Neuronal stem cell (in vitro differentiated cells): ENCODE results near the gene GABBR1.

Source experiments
- DNase-seq: peaks from one replicate; pipeline ENCODE4 v3.0.0-alpha.2; 2013; ENCODE audit warnings: low spot score
- H2AFZ ChIP-seq: one replicate; pipeline ENCODE4 v1.6.1; 2013; ENCODE audit warnings: mild to moderate bottlenecking, low read length, inconsistent platforms
- H2AK5ac ChIP-seq: 2 replicates; pipeline ENCODE4 v1.6.1; 2013; ENCODE audit warnings: low read depth, mild to moderate bottlenecking, inconsistent platforms, low read length, moderate library complexity, mixed read lengths
- H2BK120ac ChIP-seq: 2 replicates; pipeline ENCODE4 v1.6.1; 2013; ENCODE audit warnings: low read depth, mild to moderate bottlenecking, inconsistent platforms, low read length, moderate library complexity, mixed read lengths
- H2BK12ac ChIP-seq: one replicate; pipeline ENCODE4 v1.6.1; 2013; ENCODE audit warnings: low read length, inconsistent platforms
- H2BK15ac ChIP-seq: 2 replicates; pipeline ENCODE4 v1.6.1; 2013; ENCODE audit warnings: mild to moderate bottlenecking, low read length, inconsistent platforms, mixed read lengths
- H2BK5ac ChIP-seq: one replicate; pipeline ENCODE4 v1.6.1; 2013; ENCODE audit warnings: inconsistent platforms, mild to moderate bottlenecking, low read length, moderate library complexity
- H3K14ac ChIP-seq: one replicate; pipeline ENCODE4 v1.6.1; 2013; ENCODE audit warnings: low read length, inconsistent platforms
- H3K18ac ChIP-seq: 2 replicates; pipeline ENCODE4 v1.6.1; 2013; ENCODE audit warnings: low read length, inconsistent platforms
- H3K23ac ChIP-seq: 2 replicates; pipeline ENCODE4 v1.6.1; 2013; ENCODE audit warnings: low read depth, mild to moderate bottlenecking, mixed read lengths, low read length, inconsistent platforms; ENCODE audit not compliant: poor library complexity
- H3K27ac ChIP-seq: replicated peaks from 3 replicates; pipeline ENCODE4 v1.5.1; 2013; ENCODE audit warnings: low read length, inconsistent platforms
- H3K27me3 ChIP-seq, 3 experiments: 2 replicates each; pipeline ENCODE4 v1.6.1; 2013; ENCODE audit warnings: low read length in 3 of 3, mild to moderate bottlenecking in 2 of 3, inconsistent platforms in 1 of 3, low read depth in 1 of 3, mixed read lengths in 1 of 3, moderate library complexity in 1 of 3; ENCODE audit not compliant: control insufficient read depth in 3 of 3, insufficient read depth in 3 of 3
- H3K36me3 ChIP-seq, 2 donors: replicated peaks in 1 of 2; 2 replicates each; pipeline ENCODE4 v1.6.1; 2013; ENCODE audit warnings: low read length in 2 of 2; ENCODE audit not compliant: control insufficient read depth in 2 of 2, insufficient read depth in 2 of 2
- H3K4ac ChIP-seq: 2 replicates; pipeline ENCODE4 v1.6.1; 2013; ENCODE audit warnings: inconsistent platforms, mild to moderate bottlenecking, low read length, moderate library complexity
- H3K4me1 ChIP-seq, 2 donors: 1 replicate in 1 of 2; 2 replicates in 1 of 2; pipeline ENCODE4 v1.6.1; 2013; ENCODE audit warnings: low read length in 2 of 2, low read depth in 1 of 2; ENCODE audit not compliant: control insufficient read depth in 2 of 2, insufficient read depth in 1 of 2
- H3K4me2 ChIP-seq: one replicate; pipeline ENCODE4 v1.6.1; 2013; ENCODE audit warnings: mild to moderate bottlenecking, low read length, inconsistent platforms; ENCODE audit not compliant: insufficient read depth, poor library complexity, severe bottlenecking
- H3K4me3 ChIP-seq, 2 donors: 2 replicates each; pipeline ENCODE4 v1.5.1; 2013; ENCODE audit warnings: low read length in 2 of 2, mild to moderate bottlenecking in 2 of 2, inconsistent platforms in 1 of 2, moderate library complexity in 1 of 2
- H3K79me1 ChIP-seq: one replicate; pipeline ENCODE4 v1.6.1; 2013; ENCODE audit warnings: low read depth, mild to moderate bottlenecking, inconsistent platforms, low read length, moderate library complexity
- H3K9ac ChIP-seq: one replicate; pipeline ENCODE4 v1.6.1; 2013; ENCODE audit warnings: mild to moderate bottlenecking, low read depth, low read length, inconsistent platforms; ENCODE audit not compliant: poor library complexity
- H3K9me3 ChIP-seq, 2 donors: replicated peaks in 1 of 2; 2 replicates each; pipeline versions ENCODE3 to v1.6.1; 2013; ENCODE audit warnings: low read length in 2 of 2, mild to moderate bottlenecking in 2 of 2, inconsistent platforms in 1 of 2, low read depth in 1 of 2, mixed read lengths in 1 of 2, moderate library complexity in 1 of 2; ENCODE audit not compliant: control insufficient read depth in 2 of 2, insufficient read depth in 1 of 2
- H4K8ac ChIP-seq: one replicate; pipeline ENCODE4 v1.6.1; 2013; ENCODE audit warnings: low read depth, mild to moderate bottlenecking, inconsistent platforms, low read length, moderate library complexity
- H4K91ac ChIP-seq: one replicate; pipeline ENCODE4 v1.6.1; 2013; ENCODE audit warnings: low read length, low read depth, mild to moderate bottlenecking, inconsistent platforms; ENCODE audit not compliant: poor library complexity
- WGBS, 2 donors: extraction: QIAGEN DNeasy Blood & Tissue Kit; methylation state at CpG; one replicate each; pipeline ENCODE4 v1.1.7; 2013; ENCODE audit warnings: missing lambda C conversion rate in 2 of 2, mixed read lengths in 1 of 2; ENCODE audit not compliant: insufficient read length in 2 of 2, insufficient replicate concordance in 1 of 2; ENCODE audit errors: extremely low coverage in 2 of 2; 5-methylcytosine and 5-hydroxymethylcytosine counted together

Gene GABBR1

DNA sequence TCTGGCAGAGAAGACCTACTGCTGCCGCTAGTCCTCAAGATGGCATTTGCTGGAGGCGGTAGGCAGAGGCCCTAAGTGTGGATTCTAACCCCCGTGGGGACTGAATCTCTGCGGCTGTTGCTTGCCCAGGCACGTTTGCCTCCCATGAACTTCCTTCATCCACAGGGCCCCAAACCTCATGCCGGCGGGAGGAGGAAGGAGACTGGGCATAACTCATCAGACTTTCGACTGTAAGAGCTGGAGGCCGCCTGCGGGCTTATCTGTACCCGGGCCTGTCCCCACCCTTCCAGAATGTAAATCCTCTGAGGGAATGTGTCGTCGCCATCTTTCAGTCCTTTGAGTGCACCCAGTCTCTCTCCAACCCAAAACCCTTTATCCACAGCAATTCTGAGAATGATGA lies 47.0 kb upstream of the GABBR1 start:
- H3K36me3 ChIP-seq, result no peaks in the 10 kb centered on the region
- no peak overlapping the region for H2AFZ ChIP-seq
- no peaks in the 10 kb centered on the region for H3K27me3 ChIP-seq
- no CpG with 5 or more reads among the region's 13 CpGs for WGBS, 2 donors
- no peak overlapping the region for H3K23ac ChIP-seq
- no peak overlapping the region for H3K14ac ChIP-seq
- H2BK12ac ChIP-seq, result no peak overlapping the region
- H3K9ac ChIP-seq, result no peak overlapping the region
- peak overlapping the region; percentile 74 for H3K18ac ChIP-seq
- no peak for DNase-seq
- no peak overlapping the region for H2BK5ac ChIP-seq
- no peak overlapping the region for H2BK15ac ChIP-seq
- no peak overlapping the region for H2BK120ac ChIP-seq
- no peak overlapping the region for H3K4me2 ChIP-seq
- no peak overlapping the region for H3K4me3 ChIP-seq
- H3K4me1 ChIP-seq, result peaks cover 0 to 2% of the 10 kb centered on the region in 2 donors
- H2AK5ac ChIP-seq, result peak overlapping the region; percentile 61
- H3K27ac ChIP-seq, result no peak overlapping the region
- no peak overlapping the region for H4K8ac ChIP-seq
- H3K4ac ChIP-seq, result no peak overlapping the region
- H3K9me3 ChIP-seq, result no peaks in the 10 kb centered on the region
- no peaks in the 10 kb centered on the region for H3K79me1 ChIP-seq
- H4K91ac ChIP-seq, result no peak overlapping the region

GRCh38 chr6:29678114-29678513 lies 45.1 kb upstream of the GABBR1 start:
- no peak for DNase-seq
- no peak overlapping the region for H3K4me2 ChIP-seq
- no peak overlapping the region for H2BK12ac ChIP-seq
- H4K8ac ChIP-seq, result no peak overlapping the region
- H3K27me3 ChIP-seq, result no peaks in the 10 kb centered on the region
- H3K14ac ChIP-seq, result no peak overlapping the region
- H4K91ac ChIP-seq, result no peak overlapping the region
- H3K23ac ChIP-seq, result no peak overlapping the region
- no peak overlapping the region for H2AFZ ChIP-seq
- no peaks in the 10 kb centered on the region for H3K79me1 ChIP-seq
- no peak overlapping the region for H2BK5ac ChIP-seq
- H3K18ac ChIP-seq, result no peak overlapping the region
- WGBS, 2 donors, result no CpG with 5 or more reads among the region's 5 CpGs
- H3K9ac ChIP-seq, result no peak overlapping the region
- no peak overlapping the region for H3K4ac ChIP-seq
- H2BK15ac ChIP-seq, result no peak overlapping the region
- no peak overlapping the region for H2AK5ac ChIP-seq
- H2BK120ac ChIP-seq, result no peak overlapping the region
- no peaks in the 10 kb centered on the region for H3K36me3 ChIP-seq
- H3K4me3 ChIP-seq, result no peak overlapping the region
- H3K4me1 ChIP-seq, result peaks cover 0 to 2% of the 10 kb centered on the region in 2 donors
- H3K9me3 ChIP-seq, result peaks cover 0 to 2% of the 10 kb centered on the region in 2 donors
- no peak overlapping the region for H3K27ac ChIP-seq

DNA sequence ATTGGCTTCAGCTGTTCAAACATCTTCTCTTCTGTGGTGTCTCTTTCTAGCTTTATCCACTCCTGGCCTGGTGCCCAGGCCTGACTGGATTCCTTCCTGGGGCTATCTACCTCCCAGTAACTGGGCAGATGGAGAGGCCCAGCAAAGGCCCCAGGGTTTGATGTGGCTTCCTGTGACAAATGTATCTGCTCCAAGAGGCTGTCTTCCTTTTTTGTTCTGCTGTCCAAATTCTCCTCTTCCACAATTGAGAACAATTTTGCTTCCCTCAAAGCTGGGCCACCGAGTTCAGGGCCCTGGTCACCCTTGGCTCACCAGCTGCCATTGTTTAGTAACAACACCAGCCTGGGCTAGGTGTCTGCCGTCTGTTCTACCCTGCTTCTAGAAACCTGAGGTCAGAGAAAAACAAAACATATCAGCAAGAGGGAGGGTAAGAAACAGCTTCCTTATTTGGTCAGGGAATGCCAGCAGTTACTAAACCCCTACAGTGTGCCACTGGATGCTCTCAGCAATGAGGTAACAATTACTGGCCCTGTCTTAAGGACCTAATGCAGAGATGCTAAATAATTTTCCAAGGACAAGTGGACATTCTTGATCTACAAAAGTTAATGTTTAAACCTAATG lies 44.1 kb upstream of the GABBR1 start:
- H4K91ac ChIP-seq, result peak overlapping the region; percentile 90
- no peak overlapping the region for H4K8ac ChIP-seq
- H2BK120ac ChIP-seq, result no peak overlapping the region
- H3K4me2 ChIP-seq, result no peak overlapping the region
- no peak overlapping the region for H3K4ac ChIP-seq
- no peak overlapping the region for H3K4me3 ChIP-seq
- H3K79me1 ChIP-seq, result no peaks in the 10 kb centered on the region
- H3K14ac ChIP-seq, result no peak overlapping the region
- no peak overlapping the region for H2AFZ ChIP-seq
- H2BK12ac ChIP-seq, result no peak overlapping the region
- peaks cover 0 to 2% of the 10 kb centered on the region in 2 donors for H3K9me3 ChIP-seq
- H3K4me1 ChIP-seq, result peaks cover 0 to 2% of the 10 kb centered on the region in 2 donors
- peak overlapping the region; percentile 77 for H2BK5ac ChIP-seq
- H3K9ac ChIP-seq, result no peak overlapping the region
- H3K27me3 ChIP-seq, result no peaks in the 10 kb centered on the region
- WGBS, 2 donors, result no CpG with 5 or more reads among the region's 2 CpGs
- H3K18ac ChIP-seq, result peak overlapping the region; percentile 63
- H2AK5ac ChIP-seq, result peak overlapping the region; percentile 7
- H3K36me3 ChIP-seq, result no peaks in the 10 kb centered on the region
- H3K27ac ChIP-seq, result no peak overlapping the region
- no peak overlapping the region for H3K23ac ChIP-seq
- no peak for DNase-seq
- no peak overlapping the region for H2BK15ac ChIP-seq

GRCh38 chr6:29675561-29675960 lies 42.6 kb upstream of the GABBR1 start:
- Histone ChIP-seq H3K23ac (no peak overlapping the region), H3K4me2 (no peak overlapping the region), H2BK15ac (no peak overlapping the region), H4K8ac (no peak overlapping the region), H3K36me3 (no peaks in the 10 kb centered on the region), H2BK12ac (no peak overlapping the region), H2BK120ac (no peak overlapping the region), H3K27me3 (no peaks in the 10 kb centered on the region), H3K4ac (no peak overlapping the region), H3K4me3 (no peak overlapping the region), H3K79me1 (no peaks in the 10 kb centered on the region), H2BK5ac (no peak overlapping the region), H3K14ac (no peak overlapping the region), H3K9me3 (peaks cover 0 to 2% of the 10 kb centered on the region in 2 donors), H4K91ac (no peak overlapping the region), H3K9ac (no peak overlapping the region), H2AK5ac (no peak overlapping the region), H3K27ac (no peak overlapping the region), H3K4me1 (peaks cover 0 to 4% of the 10 kb centered on the region in 2 donors), H2AFZ (no peak overlapping the region), H3K18ac (no peak overlapping the region)
- WGBS, 2 donors, result no CpG with 5 or more reads among the region's 1 CpG
- no peak for DNase-seq
